HG03280 (cell line): Measurements from ENCODE around the gene TCOF1.
"Not testable (repeated sequence)": the region's sequence is repeated elsewhere in the genome, so short reads cannot be mapped to it uniquely, and the experiment has no call there.

Experiments
- ATAC-seq: cut with Tn5 transposase; IDR thresholded peaks from one replicate; pipeline ENCODE4 v1.9.1; 2021; ENCODE audit warnings: mild to moderate bottlenecking, moderate library complexity; ENCODE audit not compliant: unreplicated experiment

The TCOF1 gene

GRCh38 chr5:150422758-150423157 lies 65.3 kb downstream of the TCOF1 start:
- no peak for ATAC-seq

- not testable (repeated sequence) for ATAC-seq
These were observed 68.7 kb downstream of the TCOF1 start for GRCh38 chr5:150426165-150426564.

- no peak for ATAC-seq
These were observed 70.8 kb downstream of the TCOF1 start for GRCh38 chr5:150428106-150428876.

GRCh38 chr5:150428978-150429377 lies 71.5 kb downstream of the TCOF1 start:
- no peak for ATAC-seq

GRCh38 chr5:150429410-150429873 lies 71.9 kb downstream of the TCOF1 start:
- ATAC-seq = peak; percentile 60

- ATAC-seq = no peak
These were observed 73.6 kb downstream of the TCOF1 start for GRCh38 chr5:150431048-150431447.

GRCh38 chr5:150431574-150431973 lies 74.1 kb downstream of the TCOF1 start:
- ATAC-seq = no peak

- no peak for ATAC-seq
These were observed 77.0 kb downstream of the TCOF1 start for GRCh38 chr5:150434464-150434863.

GRCh38 chr5:150436141-150436680 lies 78.7 kb downstream of the TCOF1 start:
- ATAC-seq = peak; percentile 91

- no peak for ATAC-seq
These were observed 81.5 kb downstream of the TCOF1 start for GRCh38 chr5:150438873-150439546.

GRCh38 chr5:150440948-150441812 lies 83.7 kb downstream of the TCOF1 start:
- no peak for ATAC-seq

GRCh38 chr5:150441813-150442698 lies 84.6 kb downstream of the TCOF1 start:
- no peak for ATAC-seq

GRCh38 chr5:150442699-150443080 lies 85.2 kb downstream of the TCOF1 start:
- ATAC-seq = no peak

- no peak for ATAC-seq
These were observed 86.0 kb downstream of the TCOF1 start for GRCh38 chr5:150443242-150444075.

GRCh38 chr5:150444770-150445169 lies 87.3 kb downstream of the TCOF1 start:
- ATAC-seq = no peak

GRCh38 chr5:150446088-150446487 lies 88.6 kb downstream of the TCOF1 start:
- no peak for ATAC-seq

- no peak for ATAC-seq
These were observed 89.1 kb downstream of the TCOF1 start for GRCh38 chr5:150446583-150446982.

- no peak for ATAC-seq
These were observed 89.7 kb downstream of the TCOF1 start for GRCh38 chr5:150447188-150447587.

- no peak for ATAC-seq
These were observed 90.8 kb downstream of the TCOF1 start for GRCh38 chr5:150448334-150448733.
